ENCODE results near the gene SNX2. TPM values are rescaled to one million over a fixed set of nuclear protein-coding genes. Genes with fewer than 3 reads are reported as not detected.

Gene SNX2
- total RNA-seq, 1 experiment from 2014 or later: 97.0 TPM

DNA sequence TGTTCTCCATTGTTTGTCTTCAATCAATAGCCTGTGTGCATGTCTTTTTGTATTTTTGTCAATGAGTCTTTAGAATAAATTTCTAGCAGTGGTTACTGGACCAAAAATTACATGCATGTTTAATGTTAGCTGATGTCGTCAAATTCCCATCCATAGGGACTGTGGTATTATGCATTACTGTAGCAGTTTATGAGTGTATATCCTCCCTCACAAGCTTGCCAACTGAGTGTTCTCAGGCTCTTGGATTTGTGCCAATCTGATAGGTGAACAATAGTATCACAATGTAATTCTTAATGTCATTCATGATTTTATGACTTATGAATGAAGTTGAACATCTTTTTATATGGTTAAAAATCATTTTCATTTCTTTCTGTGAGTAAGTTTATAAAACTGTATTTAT, 83.6 kb downstream of the SNX2 start:
- Mint-ChIP-seq H3K27me3 (ENCODE audit: unreplicated experiment) (no peaks in the 10 kb centered on the region), H3K9me3 (ENCODE audit: low read depth, unreplicated experiment) (peaks cover 6% of the 10 kb centered on the region), H3K36me3 (ENCODE audit: insufficient read depth, unreplicated experiment) (no peaks in the 10 kb centered on the region), H3K4me3 (ENCODE audit: low read depth, unreplicated experiment) (no peak overlapping the region), H3K27ac (ENCODE audit: unreplicated experiment) (no peak overlapping the region), H3K4me1 (ENCODE audit: low read depth, unreplicated experiment) (peaks cover 16% of the 10 kb centered on the region)
- CTCF ChIA-PET: interaction anchor here (0.5 to 0.6 kb wide), 2 partner anchors 21 to 163 kb away, joined by 3 to 4 read pairs; no protein-coding TSS in a partner anchor
- peak; percentile 24 for DNase-seq
- TF ChIP-seq, protein P1, sequence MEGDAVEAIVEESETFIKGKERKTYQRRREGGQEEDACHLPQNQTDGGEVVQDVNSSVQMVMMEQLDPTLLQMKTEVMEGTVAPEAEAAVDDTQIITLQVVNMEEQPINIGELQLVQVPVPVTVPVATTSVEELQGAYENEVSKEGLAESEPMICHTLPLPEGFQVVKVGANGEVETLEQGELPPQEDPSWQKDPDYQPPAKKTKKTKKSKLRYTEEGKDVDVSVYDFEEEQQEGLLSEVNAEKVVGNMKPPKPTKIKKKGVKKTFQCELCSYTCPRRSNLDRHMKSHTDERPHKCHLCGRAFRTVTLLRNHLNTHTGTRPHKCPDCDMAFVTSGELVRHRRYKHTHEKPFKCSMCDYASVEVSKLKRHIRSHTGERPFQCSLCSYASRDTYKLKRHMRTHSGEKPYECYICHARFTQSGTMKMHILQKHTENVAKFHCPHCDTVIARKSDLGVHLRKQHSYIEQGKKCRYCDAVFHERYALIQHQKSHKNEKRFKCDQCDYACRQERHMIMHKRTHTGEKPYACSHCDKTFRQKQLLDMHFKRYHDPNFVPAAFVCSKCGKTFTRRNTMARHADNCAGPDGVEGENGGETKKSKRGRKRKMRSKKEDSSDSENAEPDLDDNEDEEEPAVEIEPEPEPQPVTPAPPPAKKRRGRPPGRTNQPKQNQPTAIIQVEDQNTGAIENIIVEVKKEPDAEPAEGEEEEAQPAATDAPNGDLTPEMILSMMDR (IDR thresholded peaks at IDR 0.05; ENCODE audit: unreplicated experiment): no peak
- no TSS peak for BruUV-seq (replicated peaks)
- intact Hi-C loops (cut with micrococcal nuclease; ENCODE audit: unreplicated experiment): no loop called here

DNA sequence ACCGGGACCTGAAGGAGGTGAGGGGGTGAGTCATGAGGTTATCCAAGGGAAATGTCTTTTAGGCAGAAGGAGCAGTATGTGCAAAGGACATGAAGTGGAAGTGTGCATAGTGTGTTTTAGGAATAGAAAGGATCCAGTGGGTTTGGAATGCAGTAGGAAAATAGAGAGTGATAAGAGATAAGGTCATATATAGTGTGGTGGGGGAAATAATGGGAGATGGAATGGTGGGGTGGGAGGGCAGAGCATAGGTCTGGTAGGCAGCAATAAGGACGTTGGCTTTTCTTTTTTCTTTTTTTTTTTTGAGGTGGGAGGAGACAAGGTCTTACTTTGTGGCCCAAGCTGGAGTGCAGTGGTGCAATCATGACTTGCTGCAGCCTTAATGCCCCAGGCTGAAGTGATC, 88.4 kb downstream of the SNX2 start:
- peaks cover 11% of the 10 kb centered on the region for H3K4me1 Mint-ChIP-seq (ENCODE audit: low read depth, unreplicated experiment)
- H3K27me3 Mint-ChIP-seq (ENCODE audit: unreplicated experiment): no peaks in the 10 kb centered on the region
- H3K27ac Mint-ChIP-seq (ENCODE audit: unreplicated experiment): no peak overlapping the region
- BruUV-seq (replicated peaks): no TSS peak
- H3K4me3 Mint-ChIP-seq (ENCODE audit: low read depth, unreplicated experiment): no peak overlapping the region
- no peaks in the 10 kb centered on the region for H3K36me3 Mint-ChIP-seq (ENCODE audit: insufficient read depth, unreplicated experiment)
- H3K9me3 Mint-ChIP-seq (ENCODE audit: low read depth, unreplicated experiment): peaks cover 4% of the 10 kb centered on the region
- TF ChIP-seq, protein P1 (IDR thresholded peaks at IDR 0.05; ENCODE audit: unreplicated experiment): no peak
- intact Hi-C loops (cut with micrococcal nuclease; ENCODE audit: unreplicated experiment): no loop called here
- CTCF ChIA-PET: interaction anchor here (0.7 kb wide), 1 partner anchor 65 kb away, joined by 5 read pairs; no protein-coding TSS in a partner anchor
- no peak for DNase-seq

DNA sequence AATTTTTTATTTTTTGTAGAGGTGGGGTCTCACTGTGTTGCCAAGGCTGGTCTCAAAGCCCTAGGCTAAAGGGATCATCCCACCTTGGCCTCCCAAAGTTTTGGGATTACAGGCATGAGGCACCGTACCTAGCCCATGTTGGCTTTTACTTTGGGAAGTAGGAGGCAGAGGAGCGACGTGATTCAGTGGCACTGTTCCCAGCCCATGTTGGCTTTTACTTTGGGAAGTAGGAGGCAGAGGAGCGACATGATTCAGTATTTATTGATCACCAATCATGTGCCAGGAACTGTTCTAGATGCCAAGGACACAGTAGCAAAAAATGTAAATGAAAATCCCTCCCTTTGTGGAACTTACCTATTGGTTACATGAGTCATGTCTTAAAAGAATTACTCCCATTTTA, 88.8 kb downstream of the SNX2 start:
- H3K27me3 Mint-ChIP-seq (ENCODE audit: unreplicated experiment): no peaks in the 10 kb centered on the region
- intact Hi-C loops (cut with micrococcal nuclease; ENCODE audit: unreplicated experiment): no loop called here
- no peak overlapping the region for H3K27ac Mint-ChIP-seq (ENCODE audit: unreplicated experiment)
- no peak for DNase-seq
- H3K36me3 Mint-ChIP-seq (ENCODE audit: insufficient read depth, unreplicated experiment): no peaks in the 10 kb centered on the region
- H3K4me3 Mint-ChIP-seq (ENCODE audit: low read depth, unreplicated experiment): no peak overlapping the region
- TF ChIP-seq, protein P1 (IDR thresholded peaks at IDR 0.05; ENCODE audit: unreplicated experiment): no peak
- peaks cover 4% of the 10 kb centered on the region for H3K9me3 Mint-ChIP-seq (ENCODE audit: low read depth, unreplicated experiment)
- peaks cover 11% of the 10 kb centered on the region for H3K4me1 Mint-ChIP-seq (ENCODE audit: low read depth, unreplicated experiment)
- no TSS peak for BruUV-seq (replicated peaks)
- CTCF ChIA-PET: no interaction called here

DNA sequence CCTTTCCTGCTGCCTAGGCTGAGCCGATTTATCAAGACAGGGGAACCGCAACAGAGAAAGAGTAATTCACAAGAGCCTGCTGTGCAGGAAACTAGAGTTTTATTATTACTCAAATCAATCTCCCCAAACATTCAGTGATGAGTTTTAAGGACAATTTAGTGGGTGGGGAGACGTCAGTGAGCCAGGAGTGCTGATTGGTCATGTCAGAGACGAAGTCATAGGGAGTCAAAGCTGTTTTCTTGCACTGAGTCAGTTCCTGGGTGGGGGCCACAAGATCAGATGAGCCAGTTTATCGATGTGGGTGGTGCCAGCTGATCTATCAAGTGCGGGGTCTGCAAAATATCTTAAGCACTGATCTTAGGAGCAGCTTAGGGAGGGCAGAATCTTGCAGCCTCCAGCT, 89.5 kb downstream of the SNX2 start:
- Mint-ChIP-seq H3K9me3 (ENCODE audit: low read depth, unreplicated experiment) (peaks cover 4% of the 10 kb centered on the region), H3K27ac (ENCODE audit: unreplicated experiment) (no peak overlapping the region)

More for the DNA sequence above, 89.5 kb downstream of the SNX2 start:
- CTCF ChIA-PET: no interaction called here
- H3K4me1 Mint-ChIP-seq (ENCODE audit: low read depth, unreplicated experiment): peaks cover 11% of the 10 kb centered on the region
- no TSS peak for BruUV-seq (replicated peaks)
- intact Hi-C loops (cut with micrococcal nuclease; ENCODE audit: unreplicated experiment): no loop called here
- H3K27me3 Mint-ChIP-seq (ENCODE audit: unreplicated experiment): no peaks in the 10 kb centered on the region
- no peaks in the 10 kb centered on the region for H3K36me3 Mint-ChIP-seq (ENCODE audit: insufficient read depth, unreplicated experiment)
- TF ChIP-seq, protein P1 (IDR thresholded peaks at IDR 0.05; ENCODE audit: unreplicated experiment): no peak
- no peak overlapping the region for H3K4me3 Mint-ChIP-seq (ENCODE audit: low read depth, unreplicated experiment)
- DNase-seq: no peak
